Body of pancreas (tissue), 4 donors: ENCODE results near the gene DAAM1.

ENCODE experiments used
- CTCF ChIP-seq, 7 experiments: fragments of 450-650 bp in 4 of 7; fragments of 200-600 bp in 3 of 7; sonication (generic) in 3 of 7; IDR thresholded peaks; one replicate each; pipeline ENCODE4 v1.5.1; 2016 to 2019; ENCODE audit warnings: antibody characterized with exemption in 7 of 7
- POLR2A ChIP-seq, 3 donors: fragments of 450-650 bp; IDR thresholded peaks; one replicate each; pipeline ENCODE4 v1.6.1; 2016; ENCODE audit warnings: antibody characterized with exemption in 3 of 3, mild to moderate bottlenecking in 2 of 3

DNA sequence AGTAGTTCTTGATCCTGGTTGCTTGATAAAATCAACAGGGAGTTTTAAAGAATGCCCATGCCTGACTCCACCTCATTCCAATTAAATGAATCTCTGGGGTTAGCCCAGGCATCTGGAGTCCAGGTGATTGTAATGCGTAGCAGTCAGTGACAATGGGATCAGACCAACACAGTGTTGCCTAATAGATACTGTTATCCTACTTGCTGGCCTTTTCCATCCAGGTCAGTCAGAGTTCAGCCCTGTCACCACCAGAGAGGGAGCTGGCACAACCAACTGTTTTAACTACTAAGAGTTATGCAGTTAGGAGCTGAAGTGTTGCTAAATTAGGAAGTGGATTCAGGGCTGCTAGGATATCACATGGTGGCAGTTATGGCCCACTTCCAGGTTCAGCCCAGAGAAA lies 169.6 kb downstream of the DAAM1 start:
- TF ChIP-seq POLR2A (IDR thresholded peaks at IDR 0.05) (no peak), CTCF (IDR thresholded peaks at IDR 0.05) (no peak)
